Astrocyte (in vitro differentiated cells and primary cell): ENCODE results near the gene PHEX. TPM values are rescaled to one million over a fixed set of nuclear protein-coding genes. Genes with fewer than 3 reads are reported as not detected.

Experiments
- DNase-seq: peaks from one replicate; pipeline ENCODE4 v3.0.0-alpha.2; 2010; ENCODE audit warnings: low read depth
- FAIRE-seq: peaks from 2 replicates; lab custom pipeline; 2011; peaks lifted over from hg19 to GRCh38; lab: Jason Lieb, UNC
- H2AFZ ChIP-seq: 2 replicates; pipeline ENCODE4 v1.6.0; 2012; ENCODE audit warnings: low read depth, low read length, inconsistent platforms
- H3K27ac ChIP-seq: 2 replicates; pipeline ENCODE4 v1.5.1; 2011; ENCODE audit warnings: low read depth, low read length, inconsistent platforms
- H3K27me3 ChIP-seq: 2 replicates; pipeline ENCODE4 v1.6.0; 2011; ENCODE audit warnings: low read length, inconsistent platforms; ENCODE audit not compliant: insufficient read depth
- H3K36me3 ChIP-seq: 2 replicates; pipeline ENCODE4 v1.5.1; 2011; ENCODE audit warnings: low read length, inconsistent platforms; ENCODE audit not compliant: insufficient read depth
- H3K4me1 ChIP-seq: 2 replicates; pipeline ENCODE4 v1.5.1; 2011; ENCODE audit warnings: low read length, inconsistent platforms; ENCODE audit not compliant: insufficient read depth
- H3K4me2 ChIP-seq: 2 replicates; pipeline ENCODE4 v1.6.0; 2012; ENCODE audit warnings: low read length, inconsistent platforms
- H3K4me3 ChIP-seq: 2 replicates; pipeline ENCODE4 v1.5.1; 2011; ENCODE audit warnings: low read depth, mild to moderate bottlenecking, low read length, inconsistent platforms; ENCODE audit not compliant: insufficient read depth
- H3K79me2 ChIP-seq: 2 replicates; pipeline ENCODE4 v1.6.0; 2012; ENCODE audit warnings: mild to moderate bottlenecking, low read length, inconsistent platforms; ENCODE audit not compliant: insufficient read depth
- H3K9ac ChIP-seq: 2 replicates; pipeline ENCODE4 v1.6.0; 2012; ENCODE audit warnings: mild to moderate bottlenecking, low read length, inconsistent platforms
- H3K9me3 ChIP-seq: 2 replicates; pipeline ENCODE4 v1.5.1; 2012; ENCODE audit warnings: low read depth, mild to moderate bottlenecking, low read length, inconsistent platforms; ENCODE audit not compliant: insufficient read depth
- H4K20me1 ChIP-seq: 2 replicates; pipeline ENCODE4 v1.6.0; 2012; ENCODE audit warnings: low read length, inconsistent platforms; ENCODE audit not compliant: insufficient read depth
- H3K27ac Mint-ChIP-seq: one replicate; pipeline ENCODE4 v1.8.0; 2021; ENCODE audit warnings: mild to moderate bottlenecking, mixed read lengths; ENCODE audit not compliant: unreplicated experiment
- H3K27me3 Mint-ChIP-seq: one replicate; pipeline ENCODE4 v1.8.0; 2021; ENCODE audit warnings: low read depth, mixed read lengths; ENCODE audit not compliant: unreplicated experiment
- H3K36me3 Mint-ChIP-seq: one replicate; pipeline ENCODE4 v1.8.0; 2021; ENCODE audit warnings: low read depth, mixed read lengths; ENCODE audit not compliant: unreplicated experiment
- H3K4me1 Mint-ChIP-seq: one replicate; pipeline ENCODE4 v1.8.0; 2021; ENCODE audit warnings: low read depth, mixed read lengths; ENCODE audit not compliant: unreplicated experiment
- H3K4me3 Mint-ChIP-seq: one replicate; pipeline ENCODE4 v1.8.0; 2021; ENCODE audit warnings: mild to moderate bottlenecking, moderate library complexity, mixed read lengths; ENCODE audit not compliant: unreplicated experiment
- H3K9me3 Mint-ChIP-seq: one replicate; pipeline ENCODE4 v1.8.0; 2021; ENCODE audit warnings: mild to moderate bottlenecking, mixed read lengths; ENCODE audit not compliant: unreplicated experiment
- CTCF ChIP-seq: IDR thresholded peaks from 2 replicates; pipeline ENCODE4 v1.5.1; 2011; ENCODE audit warnings: low read depth, mild to moderate bottlenecking, inconsistent platforms, low read length, moderate library complexity; ENCODE audit not compliant: insufficient read depth
- EZH2 ChIP-seq: IDR thresholded peaks from 2 replicates; pipeline ENCODE4 v1.6.1; 2012; ENCODE audit warnings: mild to moderate bottlenecking, low read length, inconsistent platforms; ENCODE audit not compliant: insufficient read depth
- total RNA-seq: library from RNA; stranded (reverse); gene quantifications from 2 replicates; pipeline ENCODE4 v1.2.1, GENCODE V29; 2021

Gene PHEX
- total RNA-seq, 1 donor from 2014 or later = 0.36 TPM

- H3K9ac ChIP-seq = no peak overlapping the region
- TF ChIP-seq CTCF = no peak
- TF ChIP-seq EZH2 = no peak
- no peaks in the 10 kb centered on the region for H3K36me3 Mint-ChIP-seq
- H3K4me3 ChIP-seq = no peak overlapping the region
- H3K4me1 ChIP-seq = peaks cover 8% of the 10 kb centered on the region
- no peak overlapping the region for H3K27ac Mint-ChIP-seq
- H3K9me3 Mint-ChIP-seq = no peaks in the 10 kb centered on the region
- H3K27me3 Mint-ChIP-seq = no peaks in the 10 kb centered on the region
- H3K27me3 ChIP-seq = no peaks in the 10 kb centered on the region
- FAIRE-seq = no peak
- no peak overlapping the region for H3K27ac ChIP-seq
- peaks cover 9% of the 10 kb centered on the region for H3K4me1 Mint-ChIP-seq
- H3K36me3 ChIP-seq = no peaks in the 10 kb centered on the region
- no peak overlapping the region for H3K4me3 Mint-ChIP-seq
- no peak overlapping the region for H2AFZ ChIP-seq
- DNase-seq = no peak
- no peaks in the 10 kb centered on the region for H4K20me1 ChIP-seq
- H3K4me2 ChIP-seq = no peak overlapping the region
- no peaks in the 10 kb centered on the region for H3K9me3 ChIP-seq
- H3K79me2 ChIP-seq = no peaks in the 10 kb centered on the region
Observed at GRCh38 chrX:22125481-22125880, 93.4 kb downstream of the PHEX start.

GRCh38 chrX:22126327-22126726 lies 94.2 kb downstream of the PHEX start:
- Histone ChIP-seq H4K20me1 (no peaks in the 10 kb centered on the region), H3K9me3 (no peaks in the 10 kb centered on the region), H3K9ac (no peak overlapping the region), H3K4me3 (no peak overlapping the region), H3K27me3 (no peaks in the 10 kb centered on the region), H3K79me2 (no peaks in the 10 kb centered on the region), H3K4me1 (peaks cover 8% of the 10 kb centered on the region), H2AFZ (no peak overlapping the region), H3K36me3 (no peaks in the 10 kb centered on the region), H3K4me2 (no peak overlapping the region), H3K27ac (no peak overlapping the region)
- DNase-seq (peak; percentile 25), FAIRE-seq (no peak)
- Mint-ChIP-seq H3K4me3 (no peak overlapping the region), H3K4me1 (peaks cover 9% of the 10 kb centered on the region), H3K27me3 (no peaks in the 10 kb centered on the region), H3K27ac (no peak overlapping the region), H3K9me3 (no peaks in the 10 kb centered on the region), H3K36me3 (no peaks in the 10 kb centered on the region)
- TF ChIP-seq EZH2 = no peak
- TF ChIP-seq CTCF = no peak

GRCh38 chrX:22128961-22129360 lies 96.8 kb downstream of the PHEX start:
- no peak overlapping the region for H3K9ac ChIP-seq
- DNase-seq (no peak), FAIRE-seq (no peak)
- peaks cover 6% of the 10 kb centered on the region for H3K4me1 ChIP-seq
- Mint-ChIP-seq H3K4me3 (no peak overlapping the region), H3K4me1 (peaks cover 9% of the 10 kb centered on the region), H3K27ac (no peak overlapping the region), H3K9me3 (no peaks in the 10 kb centered on the region), H3K36me3 (no peaks in the 10 kb centered on the region), H3K27me3 (no peaks in the 10 kb centered on the region)
- no peak overlapping the region for H3K4me3 ChIP-seq
- no peak overlapping the region for H3K27ac ChIP-seq
- H3K9me3 ChIP-seq = no peaks in the 10 kb centered on the region
- no peak for TF ChIP-seq EZH2
- no peak for TF ChIP-seq CTCF
- H3K79me2 ChIP-seq = no peaks in the 10 kb centered on the region
- no peak overlapping the region for H2AFZ ChIP-seq
- H3K27me3 ChIP-seq = no peaks in the 10 kb centered on the region
- no peaks in the 10 kb centered on the region for H4K20me1 ChIP-seq
- H3K4me2 ChIP-seq = no peak overlapping the region
- no peaks in the 10 kb centered on the region for H3K36me3 ChIP-seq
